HG03060 (cell line): ENCODE data around the gene CNTNAP2.
"Not testable (repeated sequence)": the region's sequence is repeated elsewhere in the genome, so short reads cannot be mapped to it uniquely, and the experiment has no call there.

Experiments used
- ATAC-seq: cut with Tn5 transposase; IDR thresholded peaks from one replicate; pipeline ENCODE4 v1.9.1; 2021; ENCODE audit warnings: low read depth, moderate number of reproducible peaks; ENCODE audit not compliant: unreplicated experiment

CNTNAP2 gene

DNA sequence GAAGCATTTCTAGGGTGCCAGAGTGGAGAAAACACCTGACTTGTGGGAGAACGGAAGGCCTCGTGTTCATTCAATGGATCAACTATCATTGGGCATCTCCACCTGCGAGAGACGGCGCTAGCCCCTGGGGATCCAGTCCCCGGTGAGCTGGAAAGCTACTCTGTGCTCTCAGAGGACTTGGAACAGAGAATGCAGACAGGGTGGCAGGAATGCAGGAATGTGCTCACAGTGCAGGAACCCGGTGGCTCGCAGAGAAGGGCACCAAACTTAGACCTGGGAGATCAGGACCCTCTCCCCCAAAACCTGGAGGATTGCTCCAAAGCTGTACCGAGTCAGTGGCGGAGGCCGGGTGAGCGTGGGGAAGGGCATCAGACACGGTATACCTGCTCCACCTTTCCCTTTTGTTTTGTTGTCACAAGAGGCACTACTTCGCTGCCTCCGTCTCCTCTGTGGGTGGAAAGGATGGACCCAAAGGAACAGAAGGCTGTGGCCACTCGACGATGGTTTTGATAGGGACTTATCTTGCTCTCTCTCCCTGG lies 1905.0 kb downstream of the CNTNAP2 start:
- no peak for ATAC-seq

DNA sequence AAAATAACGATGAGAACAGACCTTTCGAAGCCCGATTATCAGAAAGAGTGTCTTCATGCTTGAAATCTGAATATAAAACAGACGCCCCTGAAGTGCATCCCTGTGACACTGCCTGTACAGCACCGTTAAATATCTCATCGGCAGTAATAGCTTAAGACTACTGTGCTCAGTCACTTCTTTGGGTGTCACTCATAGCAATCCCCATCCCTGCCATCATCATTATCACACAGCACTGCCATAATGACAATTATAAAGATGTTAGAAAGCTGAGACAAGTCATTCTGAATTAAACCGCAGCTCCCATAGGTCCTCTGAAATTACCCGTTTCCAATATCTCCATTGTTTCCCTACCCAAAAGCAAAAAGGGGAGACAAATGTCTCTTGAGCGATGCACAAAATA lies 1906.2 kb downstream of the CNTNAP2 start:
- ATAC-seq = no peak

DNA sequence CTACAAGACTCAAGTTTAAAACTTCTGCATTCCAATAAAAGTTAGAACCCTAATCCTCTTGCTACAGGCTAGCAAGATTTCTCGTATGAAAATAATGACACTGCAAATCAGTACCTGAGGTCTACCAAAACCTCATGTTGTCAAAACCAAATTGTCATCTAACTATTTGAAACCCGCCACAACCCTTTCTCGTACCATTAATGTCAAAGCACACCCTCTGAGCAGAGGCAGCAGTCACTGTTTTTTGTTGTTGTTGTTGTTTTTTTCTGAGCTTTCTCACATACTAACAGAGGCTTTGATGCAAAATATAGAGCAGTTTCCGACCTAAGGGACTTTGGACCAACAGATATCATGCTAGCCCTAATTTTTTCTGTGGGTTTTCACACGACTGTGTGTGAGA lies 1910.1 kb downstream of the CNTNAP2 start:
- ATAC-seq = no peak

DNA sequence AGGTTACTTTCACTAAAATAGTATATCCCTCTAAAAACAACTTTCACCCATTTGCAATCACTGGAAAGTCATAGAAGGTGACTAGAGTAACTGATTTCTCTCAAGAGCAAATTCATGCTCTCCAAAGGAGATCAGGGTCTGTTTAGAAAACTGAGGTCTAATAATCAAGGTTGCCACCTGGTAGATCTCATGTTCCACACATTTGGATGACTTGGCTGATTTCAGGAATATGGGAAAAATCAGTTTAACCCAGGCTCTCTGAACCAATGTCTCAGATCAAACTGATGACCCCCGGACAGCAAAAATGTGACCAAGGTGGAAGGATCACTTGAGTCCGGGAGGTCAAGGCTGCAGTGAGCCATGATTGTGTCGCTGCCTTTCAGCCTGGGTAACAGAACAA lies 1911.6 kb downstream of the CNTNAP2 start:
- ATAC-seq = no peak

DNA sequence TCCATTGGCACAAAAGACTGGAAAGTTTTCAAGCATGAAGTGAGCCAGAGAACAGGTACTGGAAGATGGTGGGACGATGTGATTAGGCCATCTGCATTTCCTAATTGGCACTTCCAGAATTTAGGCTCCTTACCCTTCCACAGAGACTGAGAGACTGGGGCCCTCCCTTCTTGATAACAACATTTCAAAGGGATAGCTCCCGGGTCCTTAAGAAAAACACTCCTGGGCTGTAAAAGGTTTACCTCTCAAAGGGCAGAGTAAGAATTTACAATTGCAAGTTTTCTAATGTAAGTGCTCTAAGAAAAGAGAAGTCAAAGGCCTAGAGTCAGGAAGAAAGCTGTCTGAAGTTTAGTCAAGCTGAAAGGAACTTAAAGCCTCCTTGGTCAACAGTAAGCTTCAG lies 1914.4 kb downstream of the CNTNAP2 start:
- no peak for ATAC-seq

DNA sequence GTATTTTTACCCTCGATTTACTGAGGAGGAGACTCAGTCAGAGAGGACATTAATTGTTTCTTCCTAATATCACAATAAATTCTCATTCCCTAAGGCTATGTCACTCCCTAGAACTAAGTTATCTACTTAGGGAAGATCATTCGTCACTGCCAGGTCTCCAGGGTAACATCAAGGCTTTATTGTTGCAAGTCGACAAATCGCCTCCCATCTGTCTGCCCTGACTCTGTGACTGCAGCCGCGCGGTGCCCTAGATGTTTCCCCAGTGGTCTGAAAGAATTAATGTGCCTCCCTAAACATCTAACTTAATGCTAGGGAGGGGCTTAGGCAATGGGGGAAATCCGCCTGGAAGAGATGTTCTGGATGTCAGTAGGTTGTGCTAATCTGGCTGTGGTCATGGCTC lies 1915.2 kb downstream of the CNTNAP2 start:
- no peak for ATAC-seq

DNA sequence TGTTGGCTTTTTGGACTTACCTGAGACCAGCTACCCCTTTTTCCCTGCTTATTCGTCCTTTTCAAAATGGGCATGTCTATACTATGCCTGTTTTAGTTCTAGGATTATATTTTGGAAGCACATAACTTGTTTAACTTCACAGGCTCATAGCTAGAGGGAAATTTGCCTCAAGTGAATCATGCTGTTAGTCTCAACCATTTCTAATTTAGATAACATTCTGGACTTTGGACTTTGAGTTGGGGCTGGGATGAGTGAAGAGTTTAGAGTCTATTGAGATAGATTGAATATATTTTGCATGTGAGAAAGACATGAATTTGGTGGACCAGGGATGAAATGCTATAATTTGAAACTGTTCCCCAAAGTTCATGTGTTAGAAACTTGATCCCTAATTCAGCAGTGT lies 1919.3 kb downstream of the CNTNAP2 start:
- no peak for ATAC-seq

DNA sequence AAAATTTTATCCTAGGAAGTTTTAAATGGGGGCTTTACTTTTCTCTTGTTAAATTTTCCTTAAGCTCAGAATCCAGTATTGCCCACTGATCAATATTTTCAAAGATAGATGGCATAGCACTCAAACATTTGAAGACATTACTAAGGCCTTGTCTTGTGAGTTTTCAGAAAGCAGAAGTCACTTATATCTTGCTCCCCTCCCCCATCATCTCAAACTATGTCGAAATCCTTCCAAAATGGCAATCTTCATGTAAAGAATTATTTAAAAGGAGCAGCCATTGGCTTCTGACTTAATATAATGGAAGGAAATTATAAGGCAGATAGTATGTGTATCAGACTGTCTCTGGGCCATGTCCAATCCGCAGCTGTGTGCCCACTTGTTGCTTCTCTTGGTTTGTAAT lies 1920.4 kb downstream of the CNTNAP2 start:
- ATAC-seq = no peak

DNA sequence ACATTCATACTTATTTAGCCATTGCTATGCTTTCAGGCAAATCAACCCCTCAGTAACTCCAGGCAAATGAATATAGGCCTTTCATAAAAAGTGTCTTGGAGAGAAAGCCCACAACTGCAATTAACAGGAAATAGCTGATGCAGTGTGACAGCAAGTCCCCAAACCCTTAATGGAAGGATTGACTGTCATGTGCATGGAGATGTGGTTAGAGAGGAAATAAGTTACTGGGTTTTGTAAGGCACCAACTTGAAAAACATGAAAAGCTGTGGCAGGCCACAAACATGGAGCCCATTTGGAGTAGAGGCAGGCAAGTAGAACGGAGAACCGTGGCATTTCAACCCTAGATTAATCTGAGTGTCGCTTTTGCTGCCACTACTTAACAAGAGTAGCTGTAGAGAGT lies 1924.6 kb downstream of the CNTNAP2 start:
- ATAC-seq = no peak

DNA sequence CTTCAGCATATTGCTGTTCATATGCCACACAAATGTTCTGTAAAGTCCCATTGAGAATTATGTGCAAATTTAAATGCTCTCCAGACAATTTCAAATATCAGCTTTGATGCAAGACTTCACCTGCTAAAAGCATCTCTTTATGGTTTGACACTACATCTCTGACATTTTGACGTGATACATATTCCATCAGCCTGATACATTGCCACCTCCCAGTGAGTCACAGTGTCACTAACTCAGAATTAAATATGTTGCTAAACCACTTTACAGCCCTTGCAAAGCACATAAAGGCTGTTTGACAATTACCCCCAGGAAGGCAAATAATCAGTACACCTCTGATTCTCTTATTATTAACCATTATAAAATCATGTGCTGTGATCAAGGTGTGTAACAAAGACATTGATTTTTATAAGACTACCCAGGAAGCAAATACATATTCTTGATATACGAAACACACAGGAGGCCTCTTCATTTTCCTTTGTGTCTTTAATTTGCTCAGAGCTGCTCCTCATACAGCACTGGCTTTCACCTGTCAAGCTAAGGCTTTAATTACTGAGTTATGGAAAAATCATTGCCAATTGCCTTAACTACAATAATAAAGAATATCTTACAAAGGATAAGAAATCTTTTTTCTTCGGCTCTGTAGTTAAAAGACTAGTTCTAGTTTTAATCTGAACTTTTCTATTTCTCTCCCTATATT lies 1926.5 kb downstream of the CNTNAP2 start:
- no peak for ATAC-seq

DNA sequence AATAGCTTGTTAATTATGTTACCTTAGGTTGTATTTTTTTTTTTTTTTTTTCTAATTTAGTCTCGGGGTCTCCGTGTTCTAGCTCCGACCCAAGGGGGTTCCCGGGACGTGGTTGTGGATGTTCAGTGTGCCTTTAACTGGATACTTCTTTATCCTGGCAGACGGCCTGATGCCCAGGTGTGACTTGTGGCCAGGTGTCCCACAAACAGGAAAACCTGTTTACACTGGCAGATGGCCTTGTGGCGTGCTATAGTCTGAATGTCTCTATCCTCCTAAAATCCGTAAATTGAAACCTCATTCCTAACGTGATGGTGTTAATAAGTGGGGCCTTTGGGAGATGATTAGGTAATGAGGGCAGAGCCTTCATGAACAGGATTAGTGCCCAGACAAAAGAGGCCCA lies 1927.6 kb downstream of the CNTNAP2 start:
- no peak for ATAC-seq

DNA sequence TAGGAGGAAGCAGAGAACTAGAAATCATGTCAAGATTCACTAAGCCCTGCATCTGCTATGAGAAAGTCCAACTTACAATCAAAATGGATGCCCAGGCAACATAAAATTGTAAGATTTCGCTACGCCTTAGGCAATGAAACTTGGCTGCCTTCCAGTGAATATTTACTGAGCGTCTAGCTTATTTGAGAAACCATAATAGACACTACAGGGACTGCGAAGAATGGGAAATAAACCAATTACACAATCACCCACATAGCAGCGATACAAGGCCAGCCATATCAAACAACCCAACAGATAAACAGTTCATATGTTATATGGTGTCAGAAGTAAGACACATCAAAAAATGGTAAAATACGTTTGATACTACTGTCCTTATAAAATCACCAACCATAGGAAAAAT lies 1928.9 kb downstream of the CNTNAP2 start:
- no peak for ATAC-seq

DNA sequence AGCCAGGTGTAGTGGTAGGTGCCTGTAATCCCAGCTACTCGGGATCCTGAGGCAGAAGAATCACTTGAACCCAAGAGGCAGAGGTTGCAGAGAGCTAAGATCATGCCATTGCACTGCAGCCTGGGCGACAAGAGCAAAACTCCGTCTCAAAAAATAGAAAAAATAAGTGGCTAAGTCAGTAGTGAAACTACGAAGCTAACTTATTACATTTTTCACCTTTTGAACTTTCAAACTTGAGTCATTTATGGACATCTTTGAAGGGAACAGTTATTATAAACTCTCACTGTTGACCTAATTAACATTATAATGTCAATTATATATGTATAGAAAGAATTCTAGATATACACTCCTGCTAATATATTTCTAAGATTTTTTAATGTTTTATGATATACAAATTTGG lies 1932.5 kb downstream of the CNTNAP2 start:
- no peak for ATAC-seq

DNA sequence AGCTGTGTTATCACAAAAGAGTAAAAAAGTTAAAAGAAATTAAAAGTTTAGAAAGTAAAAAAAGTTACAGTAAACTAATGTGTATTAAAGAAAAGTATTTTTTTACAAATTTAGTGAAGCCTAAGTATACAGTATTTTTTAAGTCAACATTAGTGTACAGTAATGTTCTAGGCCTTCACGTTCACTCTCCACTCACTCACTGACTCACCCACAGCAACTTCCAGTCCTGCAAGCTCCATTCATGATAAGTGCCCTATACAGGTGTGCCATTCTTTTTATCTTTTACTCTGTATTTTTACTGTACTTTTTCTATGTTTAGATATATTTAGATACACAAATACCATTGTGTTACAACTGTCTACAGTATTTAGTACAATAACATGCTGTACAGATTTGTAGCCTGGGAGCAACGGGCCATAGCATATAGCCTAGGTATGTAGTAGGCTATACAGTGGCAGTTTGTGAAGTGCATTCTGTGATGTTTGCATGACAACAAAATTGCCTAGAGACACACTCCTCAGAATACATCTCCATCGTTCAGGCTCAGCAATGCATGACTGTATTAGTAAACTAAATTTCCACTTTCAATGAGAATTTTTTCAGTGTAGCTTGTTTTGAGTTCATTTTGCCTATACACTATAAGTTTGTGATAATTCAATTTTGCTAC lies 1934.0 kb downstream of the CNTNAP2 start:
- no peak for ATAC-seq

DNA sequence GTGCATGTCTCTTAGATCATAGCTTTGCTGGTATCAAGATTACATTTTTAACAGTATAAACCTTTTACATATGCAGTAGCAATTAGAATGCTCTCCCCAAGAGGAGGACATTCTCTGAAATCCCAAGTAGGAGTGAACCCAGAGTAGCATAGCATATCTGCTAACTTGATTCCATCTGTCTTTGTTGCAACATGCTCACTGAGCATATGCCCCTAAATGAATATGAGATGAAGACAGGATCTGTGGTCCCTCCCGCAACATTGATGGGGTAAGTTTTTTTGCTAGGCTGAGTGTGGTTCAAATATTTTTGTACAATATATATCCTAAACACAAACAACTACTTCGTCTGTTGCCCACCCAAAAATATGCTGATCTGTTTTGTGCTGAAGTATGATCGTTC lies 1939.8 kb downstream of the CNTNAP2 start:
- ATAC-seq = no peak

DNA sequence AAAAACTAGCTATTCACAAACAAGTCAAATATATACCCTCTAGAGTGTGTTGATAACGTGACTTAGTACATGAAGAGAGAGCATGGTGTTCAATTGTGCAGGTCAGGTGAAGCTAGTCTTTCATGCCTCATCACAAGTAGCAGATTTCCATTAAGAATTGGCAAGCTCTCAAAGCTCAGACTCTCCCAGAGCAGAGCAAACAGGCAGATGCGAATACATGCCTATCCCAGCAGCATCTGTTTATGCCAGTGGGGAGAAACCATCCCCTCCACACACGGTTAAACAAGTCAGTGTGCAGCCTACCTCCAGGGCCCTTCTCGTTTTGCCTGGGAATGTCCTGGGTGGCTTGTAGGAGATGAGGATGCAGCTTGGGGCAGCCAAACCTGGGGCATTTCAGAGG lies 1941.5 kb downstream of the CNTNAP2 start:
- ATAC-seq = no peak

DNA sequence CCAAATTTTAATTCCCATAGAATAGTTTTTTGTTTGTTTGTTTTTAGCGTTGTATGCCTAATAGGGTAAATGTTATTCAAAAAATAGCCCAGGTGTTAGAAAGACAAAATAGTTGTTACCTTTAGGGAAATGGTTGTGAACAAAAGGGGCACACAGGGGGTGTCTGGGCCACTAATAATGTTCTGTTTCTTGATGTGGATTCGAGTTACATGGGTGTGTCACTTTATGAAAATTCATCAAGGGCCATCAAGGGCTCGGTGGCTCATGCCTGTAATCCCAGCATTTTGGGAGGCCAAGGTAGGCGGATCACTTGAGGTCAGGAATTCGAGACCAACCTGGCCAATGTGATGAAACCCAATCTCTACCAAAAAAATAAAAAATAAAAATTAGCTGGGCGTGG lies 1942.2 kb downstream of the CNTNAP2 start:
- ATAC-seq = no peak

DNA sequence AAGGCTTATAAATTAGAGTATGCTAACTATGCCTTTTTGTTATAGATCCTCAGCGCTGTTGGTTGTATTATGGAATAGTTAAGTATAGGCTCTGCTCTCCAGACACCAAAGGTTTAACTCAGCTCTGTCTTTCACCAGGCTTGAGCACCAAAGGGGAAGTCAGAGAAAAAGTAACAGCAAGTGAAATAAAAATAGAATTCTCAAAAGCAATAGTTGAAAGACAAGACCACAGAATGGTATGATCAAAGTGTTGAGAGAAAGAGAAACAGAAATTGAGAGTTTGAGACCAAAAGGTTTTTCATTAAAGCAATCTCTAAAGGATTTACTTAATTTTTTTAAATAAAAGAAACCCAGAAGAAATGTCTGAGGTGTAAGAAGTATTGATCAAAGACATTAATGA lies 1944.1 kb downstream of the CNTNAP2 start:
- ATAC-seq = peak; percentile 76

DNA sequence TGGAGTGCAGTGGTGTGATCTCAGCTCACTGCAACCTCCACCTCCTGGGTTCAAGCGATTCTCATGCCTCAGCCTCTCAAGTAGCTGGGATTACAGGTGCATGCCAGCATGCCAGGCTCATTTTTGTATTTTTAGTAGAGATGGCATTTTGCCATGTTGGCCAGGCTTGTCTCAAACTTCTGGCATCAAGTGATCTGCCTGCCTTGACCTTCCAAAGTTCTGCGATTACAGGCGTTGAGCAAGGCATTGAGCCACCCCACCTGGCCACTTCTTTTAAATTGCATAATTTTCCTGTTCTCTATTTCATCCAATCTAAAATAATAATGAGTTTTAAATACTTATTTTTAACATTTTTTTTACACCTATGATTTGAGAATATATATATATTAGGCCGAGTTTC lies 1961.5 kb downstream of the CNTNAP2 start:
- ATAC-seq = not testable (repeated sequence)

DNA sequence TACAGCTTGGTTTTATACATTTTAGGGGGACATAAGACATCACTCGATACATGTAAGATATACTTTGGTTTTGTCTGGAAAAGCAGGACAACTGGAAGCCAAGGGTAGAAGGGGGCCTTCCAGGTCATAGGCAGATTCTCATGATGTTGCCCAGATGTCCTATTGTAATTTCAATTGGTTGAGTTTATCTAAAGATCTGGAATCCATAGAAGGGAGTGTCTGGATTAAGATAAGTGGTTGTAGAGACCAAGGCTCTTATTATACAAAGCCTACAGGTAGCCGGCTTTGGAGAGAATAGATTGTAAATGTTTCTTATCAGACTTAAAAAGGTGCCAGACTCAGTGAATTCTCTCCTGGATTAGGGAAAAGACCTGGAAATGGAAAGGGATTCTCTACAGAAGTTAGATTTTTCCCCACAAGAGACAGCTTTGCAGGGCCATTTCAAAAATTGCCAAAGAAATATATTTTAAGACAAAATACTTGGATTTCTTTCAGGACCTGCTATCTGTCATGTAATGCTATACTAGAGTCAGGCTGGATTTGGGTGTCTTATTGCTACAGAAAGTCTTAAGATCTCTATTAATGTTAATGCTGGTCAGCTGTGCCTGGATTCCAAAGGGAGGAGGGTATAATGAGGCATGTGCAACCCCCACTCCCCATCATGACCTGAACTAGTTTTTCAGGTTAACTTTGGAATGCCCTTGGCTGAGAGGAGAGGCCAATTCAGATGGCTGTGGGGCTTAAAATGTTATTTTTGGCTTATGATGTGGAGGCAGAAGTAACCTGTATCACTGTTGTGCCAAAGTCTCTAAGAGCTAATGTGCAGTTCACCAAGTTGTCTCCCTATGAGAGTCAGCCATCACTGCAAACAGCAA lies 1962.8 kb downstream of the CNTNAP2 start:
- no peak for ATAC-seq

DNA sequence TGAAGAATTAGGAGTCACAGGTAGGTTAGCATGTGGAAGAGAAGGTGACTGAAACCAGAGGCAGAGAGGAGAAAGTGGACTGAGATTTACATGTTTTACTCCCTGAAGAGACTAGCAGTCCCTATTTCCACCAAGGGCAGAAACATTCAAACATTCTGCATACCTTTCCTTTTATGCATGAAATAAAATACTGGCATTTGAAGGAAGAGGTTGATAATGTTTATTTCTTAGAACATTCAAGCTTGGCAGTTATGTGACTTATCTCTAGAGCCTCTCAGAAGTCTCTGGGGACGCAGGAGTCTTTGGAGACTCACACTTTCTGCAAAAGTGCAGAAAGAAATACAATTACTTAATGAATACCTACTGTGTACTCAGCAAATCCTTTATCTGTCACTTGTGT lies 1966.8 kb downstream of the CNTNAP2 start:
- ATAC-seq = no peak
